NCI-H2196 treated with DMSO at 0.1 percent for 48 hours (cell line): ENCODE measurements around the gene NUP214.
A peak's percentile ranks its signal among the peaks of the same experiment; 100 is the strongest.
"Not testable (repeated sequence)": the region's sequence is repeated elsewhere in the genome, so short reads cannot be mapped to it uniquely, and the experiment has no call there.

ENCODE experiments used
- DNase-seq: peaks from one replicate; lab custom pipeline; 2025; ENCODE audit not compliant: unreplicated experiment; lab: John Stamatoyannopoulos, UW

NUP214 gene

DNA sequence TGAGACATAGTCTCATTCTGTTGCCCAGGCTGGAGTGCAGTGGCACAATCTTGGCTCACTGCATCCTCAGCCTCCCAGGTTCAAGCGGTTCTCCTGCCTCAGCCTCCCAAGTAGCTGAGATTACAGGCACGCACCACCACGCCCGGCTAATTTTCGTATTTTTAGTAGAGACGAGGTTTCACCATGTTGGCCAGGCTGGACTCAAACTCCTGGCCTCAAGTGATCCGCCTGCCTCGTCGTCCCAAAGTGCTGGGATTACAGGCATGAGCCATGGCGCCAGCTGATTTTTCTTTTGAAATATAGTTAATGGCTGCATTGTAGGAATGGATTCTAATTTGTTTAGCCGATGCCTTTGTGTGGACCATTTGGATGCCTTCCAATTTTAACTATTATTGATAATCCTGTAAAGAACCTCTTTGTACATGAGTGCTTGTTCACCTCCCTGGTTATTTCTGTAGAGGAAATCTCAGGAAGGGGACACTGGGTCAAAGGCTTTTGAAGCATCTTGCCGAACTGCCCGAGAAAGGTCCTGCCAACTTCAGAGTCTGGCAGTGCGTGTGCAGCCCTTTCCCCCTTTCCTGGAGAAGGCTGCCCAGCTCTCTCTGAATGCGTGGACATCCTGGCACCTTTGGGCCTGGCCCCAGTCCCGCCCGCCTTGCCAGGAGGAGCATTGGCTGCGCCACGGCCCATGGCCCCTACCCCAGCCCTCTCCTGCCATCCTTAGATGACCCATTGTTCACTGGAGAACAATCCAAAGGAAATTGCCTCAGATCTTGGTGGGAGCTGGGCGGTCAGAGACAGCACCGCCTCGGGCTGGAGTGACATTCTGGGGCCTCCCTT lies 8.9 kb upstream of the NUP214 start:
- no peak for DNase-seq

DNA sequence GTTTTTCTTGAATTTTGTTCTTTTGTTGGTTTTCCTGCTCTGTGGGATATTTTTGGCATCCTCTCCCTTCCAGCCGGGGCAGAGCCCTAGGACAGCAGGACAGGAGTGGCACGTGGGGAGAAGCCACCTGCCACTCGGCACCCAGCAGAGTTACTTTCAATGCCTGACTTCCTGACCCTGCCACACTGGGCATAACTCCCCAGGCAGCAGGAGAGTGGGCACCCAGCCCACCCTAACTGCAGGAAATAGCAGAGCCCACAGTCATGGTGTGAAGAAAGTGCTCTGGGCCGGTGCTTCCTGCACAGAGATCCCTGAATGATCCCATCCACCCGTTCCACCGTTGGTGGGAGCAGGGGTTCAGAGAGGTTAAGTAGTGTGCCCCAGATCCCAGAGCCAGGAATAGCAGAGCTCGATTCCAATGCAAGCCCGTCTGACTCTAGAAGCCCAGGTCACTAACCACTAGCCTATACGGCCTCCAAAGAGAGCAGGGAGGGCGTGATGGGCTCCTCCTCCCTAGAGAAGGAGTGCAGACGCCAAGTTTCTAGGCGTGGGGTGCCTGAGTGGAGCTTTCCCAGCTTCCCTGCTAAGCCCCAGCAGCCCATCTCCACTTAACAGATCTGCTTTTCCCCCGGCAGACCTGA lies 8.1 kb upstream of the NUP214 start:
- DNase-seq, result no peak

DNA sequence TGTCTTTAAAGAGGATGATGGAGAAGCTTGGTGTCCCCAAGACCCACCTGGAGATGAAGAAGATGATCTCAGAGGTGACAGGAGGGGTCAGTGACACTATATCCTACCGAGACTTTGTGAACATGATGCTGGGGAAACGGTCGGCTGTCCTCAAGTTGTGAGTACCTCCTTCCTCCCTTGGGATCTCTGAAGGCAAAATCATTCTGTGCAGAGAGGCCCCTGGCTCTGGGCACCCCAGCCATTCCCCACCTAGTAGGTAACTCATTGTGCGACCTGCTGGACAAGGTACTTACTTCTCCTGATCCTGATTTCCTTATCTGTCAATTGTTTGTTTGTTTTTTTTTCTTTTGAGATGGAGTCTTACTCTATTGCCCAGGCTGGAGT lies 7.6 kb upstream of the NUP214 start:
- no peak for DNase-seq

DNA sequence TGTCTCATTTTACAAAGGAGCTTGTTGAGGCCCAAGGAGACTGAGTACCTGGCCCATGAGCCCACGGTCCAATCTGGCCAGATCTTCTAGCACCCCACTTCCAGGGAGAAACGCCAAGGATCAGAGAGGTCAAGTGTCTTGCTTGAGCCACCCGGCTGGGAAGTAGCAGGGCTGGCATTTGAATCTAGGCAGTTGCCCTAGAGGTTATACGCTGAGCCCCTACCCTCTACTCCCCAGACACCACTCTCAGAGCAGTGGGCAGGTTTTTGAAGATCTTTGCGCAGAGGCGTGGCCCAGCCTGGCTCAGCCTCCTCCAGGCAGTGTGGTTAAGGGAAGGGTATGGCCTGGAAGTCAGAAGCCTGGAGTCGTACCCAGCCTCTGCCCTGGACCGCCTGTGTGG lies 5.8 kb upstream of the NUP214 start:
- no peak for DNase-seq

DNA sequence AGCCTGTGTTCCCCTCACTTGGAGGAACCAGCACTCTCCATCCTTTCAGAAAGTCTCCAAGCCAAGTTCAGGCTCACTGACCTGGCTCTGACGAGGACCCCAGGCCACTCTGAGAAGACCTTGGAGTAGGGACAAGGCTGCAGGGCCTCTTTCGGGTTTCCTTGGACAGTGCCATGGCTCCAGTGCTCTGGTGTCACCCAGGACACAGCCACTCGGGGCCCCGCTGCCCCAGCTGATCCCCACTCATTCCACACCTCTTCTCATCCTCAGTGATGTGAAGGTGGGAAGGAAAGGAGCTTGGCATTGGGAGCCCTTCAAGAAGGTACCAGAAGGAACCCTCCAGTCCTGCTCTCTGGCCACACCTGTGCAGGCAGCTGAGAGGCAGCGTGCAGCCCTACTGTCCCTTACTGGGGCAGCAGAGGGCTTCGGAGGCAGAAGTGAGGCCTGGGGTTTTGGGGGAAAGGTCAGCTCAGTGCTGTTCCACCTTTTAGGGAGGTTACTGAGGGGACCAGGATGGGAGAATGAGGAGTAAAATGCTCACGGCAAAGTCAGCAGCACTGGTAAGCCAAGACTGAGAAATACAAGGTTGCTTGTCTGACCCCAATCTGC lies 4.7 kb upstream of the NUP214 start:
- DNase-seq, result no peak

DNA sequence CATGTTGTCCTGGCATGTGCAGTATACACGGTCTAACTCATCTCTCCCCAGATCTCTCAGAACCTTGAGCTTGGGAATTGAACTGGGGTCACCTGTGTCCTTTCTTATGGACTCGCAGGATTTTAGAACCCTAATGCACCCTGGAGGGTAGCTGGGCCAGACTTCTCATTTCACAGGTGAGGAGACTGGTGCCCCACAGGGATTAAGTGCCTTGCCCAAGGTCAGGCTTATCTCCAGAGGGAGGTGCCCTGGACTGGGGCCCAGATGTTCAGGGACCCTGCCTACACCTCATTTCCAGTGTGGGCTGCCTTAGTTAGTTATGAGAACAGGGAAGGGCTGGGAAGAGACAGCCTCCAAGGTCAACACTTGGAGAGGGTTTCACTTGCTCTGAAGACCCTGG lies 4.0 kb upstream of the NUP214 start:
- no peak for DNase-seq

DNA sequence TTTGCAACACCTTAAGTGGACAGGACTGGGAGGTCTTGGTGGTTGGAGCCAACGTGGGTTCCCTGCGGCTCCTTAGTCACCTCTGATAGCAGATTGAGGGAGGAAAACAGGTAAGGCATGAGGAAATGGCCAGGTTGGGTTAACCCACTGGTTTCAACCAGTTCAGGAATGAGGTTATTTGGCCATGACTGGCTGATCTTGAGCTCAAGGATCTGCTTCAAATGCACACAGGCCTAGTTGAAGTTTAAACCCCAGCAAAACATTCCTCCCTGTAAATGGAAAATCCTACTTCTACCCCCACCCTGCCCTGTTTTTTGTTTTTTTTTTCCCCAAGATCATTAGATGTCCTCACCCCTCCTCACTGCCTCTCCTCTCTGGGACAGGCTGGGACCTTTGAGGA lies 3.2 kb upstream of the NUP214 start:
- no peak for DNase-seq

DNA sequence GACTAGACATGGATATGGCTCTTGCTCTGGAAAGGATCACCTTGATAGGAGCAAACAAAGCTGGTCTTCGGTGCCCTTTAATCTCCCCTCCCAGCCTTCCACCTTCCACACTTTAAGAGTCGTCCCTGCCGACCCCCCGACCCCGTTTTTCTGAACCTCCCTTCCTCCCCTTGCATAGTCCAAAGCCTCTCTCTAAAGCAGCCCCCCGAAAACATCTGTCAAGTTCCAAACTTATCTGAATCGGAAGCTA lies 423 bp upstream of the NUP214 start:
- no peak for DNase-seq

DNA sequence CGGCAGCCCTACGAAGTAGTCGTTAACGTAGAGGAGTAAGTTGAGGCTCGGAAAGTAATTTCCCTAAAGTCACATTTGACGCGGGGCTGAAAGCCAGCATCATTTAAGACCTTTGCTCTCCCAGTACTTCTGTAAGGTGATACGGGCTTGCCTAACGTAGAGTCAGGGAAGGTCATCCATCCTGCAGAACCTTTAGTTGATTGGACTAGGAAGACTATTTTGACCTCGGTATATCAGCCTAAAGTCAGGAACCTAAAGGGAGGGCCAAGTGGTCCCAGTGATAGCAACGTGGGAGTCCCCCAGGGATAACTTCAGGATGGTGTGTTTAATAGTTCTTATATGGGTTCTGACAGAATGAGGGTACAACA lies 657 bp downstream of the NUP214 start:
- DNase-seq, result peak; percentile 3

DNA sequence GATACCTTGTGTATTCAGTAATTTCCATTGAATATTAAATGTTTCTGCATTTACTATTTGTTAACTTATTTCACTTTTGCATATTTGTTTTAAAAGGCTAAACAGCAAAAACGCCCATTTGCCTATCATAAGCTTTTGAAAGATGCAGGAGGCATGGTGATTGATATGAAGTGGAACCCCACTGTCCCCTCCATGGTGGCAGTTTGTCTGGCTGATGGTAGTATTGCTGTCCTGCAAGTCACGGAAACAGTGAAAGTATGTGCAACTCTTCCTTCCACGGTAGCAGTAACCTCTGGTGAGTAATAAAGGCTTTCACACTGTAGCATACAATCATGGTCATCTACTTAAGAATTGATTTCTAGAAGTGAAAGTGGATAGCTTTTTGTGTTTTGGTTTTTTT lies 3.8 kb downstream of the NUP214 start:
- DNase-seq, result no peak

DNA sequence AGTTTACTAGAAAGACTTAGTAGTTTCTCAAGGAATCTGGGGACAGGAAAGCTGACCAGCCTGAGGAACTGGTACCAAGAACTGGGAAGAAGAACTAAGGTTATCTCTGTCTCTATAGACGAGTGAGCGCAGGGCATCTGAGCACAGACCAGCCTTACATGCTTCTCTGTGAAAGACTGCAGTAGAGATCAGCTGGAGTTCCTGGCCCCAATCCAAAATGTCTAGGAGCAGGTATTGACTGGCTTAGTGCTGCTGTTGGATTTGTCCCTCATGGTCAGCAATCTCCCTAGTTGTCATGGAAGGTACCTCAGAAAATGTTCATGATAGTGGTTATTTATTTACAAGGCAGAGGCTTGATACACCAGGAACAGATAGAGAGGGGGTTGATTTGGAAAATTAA lies 13.3 kb downstream of the NUP214 start:
- peak; percentile 37 for DNase-seq

DNA sequence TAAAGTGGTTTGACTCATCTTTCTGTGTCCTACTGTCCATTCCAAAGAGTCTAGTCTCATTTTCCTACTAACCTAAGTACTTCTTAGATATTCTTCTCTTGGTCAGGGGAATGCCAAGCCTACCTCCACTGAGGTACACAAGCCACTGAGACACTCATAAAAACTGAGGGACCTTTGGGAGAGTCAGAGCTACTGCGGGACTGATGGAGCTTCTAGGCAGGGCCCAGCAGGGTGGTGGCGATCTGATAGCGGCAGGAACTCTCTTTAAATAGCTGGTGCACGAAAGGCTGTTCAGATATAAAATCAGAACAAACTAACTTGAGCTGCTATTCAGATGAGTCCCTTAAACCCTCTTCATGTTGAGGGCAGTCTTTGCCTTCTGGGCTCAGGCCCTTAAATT lies 14.7 kb downstream of the NUP214 start:
- DNase-seq, result no peak

DNA sequence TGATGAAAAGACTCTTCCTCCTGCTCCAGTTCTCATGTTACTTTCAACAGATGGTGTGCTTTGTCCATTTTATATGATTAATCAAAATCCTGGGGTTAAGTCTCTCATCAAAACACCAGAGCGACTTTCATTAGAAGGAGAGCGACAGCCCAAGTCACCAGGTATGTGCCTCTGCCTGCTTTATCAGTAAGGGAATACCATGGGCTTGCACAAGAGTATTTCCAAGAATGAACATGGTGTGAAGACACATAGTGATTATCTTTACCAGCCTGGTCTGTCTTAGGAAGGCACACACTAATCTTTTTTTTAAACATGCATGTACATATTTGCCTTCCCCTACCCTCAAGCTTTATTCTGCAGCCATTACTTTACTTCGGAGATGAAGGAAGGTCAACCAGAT lies 15.2 kb downstream of the NUP214 start:
- DNase-seq, result no peak

DNA sequence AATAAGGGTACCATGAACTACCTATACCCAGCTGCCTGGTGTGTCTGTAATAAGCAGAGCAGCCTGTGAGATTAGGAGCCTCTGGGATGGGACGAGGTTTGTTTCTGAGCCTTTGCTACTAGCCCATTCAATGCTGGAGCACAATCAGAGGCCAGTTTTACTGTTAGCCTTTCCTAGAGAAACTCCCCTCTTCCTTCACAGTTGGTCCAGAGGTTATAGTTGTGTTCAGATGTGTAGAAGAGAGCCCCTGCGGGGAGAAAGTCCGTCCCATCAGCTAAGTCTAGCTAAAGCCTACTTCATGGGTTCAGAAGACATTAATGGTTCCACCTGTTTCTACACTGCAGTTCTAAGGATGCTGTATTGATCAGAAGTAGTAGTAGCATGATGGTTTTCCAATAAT lies 16.8 kb downstream of the NUP214 start:
- no peak for DNase-seq

DNA sequence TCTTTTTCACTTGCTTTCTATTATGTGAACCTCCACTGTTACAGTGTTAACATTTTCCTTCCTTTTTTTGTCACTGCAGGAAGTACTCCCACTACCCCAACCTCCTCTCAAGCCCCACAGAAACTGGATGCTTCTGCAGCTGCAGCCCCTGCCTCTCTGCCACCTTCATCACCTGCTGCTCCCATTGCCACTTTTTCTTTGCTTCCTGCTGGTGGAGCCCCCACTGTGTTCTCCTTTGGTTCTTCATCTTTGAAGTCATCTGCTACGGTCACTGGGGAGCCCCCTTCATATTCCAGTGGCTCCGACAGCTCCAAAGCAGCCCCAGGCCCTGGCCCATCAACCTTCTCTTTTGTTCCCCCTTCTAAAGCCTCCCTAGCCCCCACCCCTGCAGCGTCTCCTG lies 18.8 kb downstream of the NUP214 start:
- DNase-seq, result no peak

DNA sequence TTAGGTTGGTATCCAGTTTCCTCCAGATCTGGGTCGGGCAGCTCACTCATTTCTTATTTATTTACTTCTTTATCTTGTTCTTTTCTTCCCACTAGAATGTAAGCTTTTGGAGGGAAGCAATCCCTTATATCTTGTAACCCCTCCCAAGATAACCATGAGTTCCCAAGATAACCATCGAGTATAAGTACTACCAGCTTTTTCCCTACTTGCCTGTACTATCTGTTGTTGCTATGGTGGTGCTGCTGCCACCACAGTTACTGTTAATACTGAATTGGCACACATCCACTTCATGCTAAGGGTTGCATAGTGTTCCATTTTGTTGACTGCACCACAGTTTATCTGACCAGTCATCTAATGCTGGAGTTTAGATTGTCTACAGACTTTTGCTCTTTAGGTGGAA lies 19.9 kb downstream of the NUP214 start:
- no peak for DNase-seq

DNA sequence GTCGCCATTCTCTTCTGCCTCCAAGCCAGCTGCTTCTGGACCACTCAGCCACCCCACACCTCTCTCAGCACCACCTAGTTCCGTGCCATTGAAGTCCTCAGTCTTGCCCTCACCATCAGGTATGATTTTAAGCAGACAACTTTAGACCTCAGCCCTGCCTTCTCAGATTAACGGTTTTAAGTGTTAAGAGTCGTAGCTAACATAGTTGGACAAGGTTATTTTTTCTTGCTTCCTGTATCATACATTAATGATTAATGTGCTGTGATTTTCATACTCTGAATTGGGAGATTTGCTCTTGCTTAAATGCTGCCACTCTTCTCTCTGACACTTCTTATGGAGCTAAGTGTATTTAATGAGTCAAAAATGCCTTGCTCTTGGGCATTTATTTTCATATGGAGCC lies 20.8 kb downstream of the NUP214 start:
- DNase-seq, result no peak

DNA sequence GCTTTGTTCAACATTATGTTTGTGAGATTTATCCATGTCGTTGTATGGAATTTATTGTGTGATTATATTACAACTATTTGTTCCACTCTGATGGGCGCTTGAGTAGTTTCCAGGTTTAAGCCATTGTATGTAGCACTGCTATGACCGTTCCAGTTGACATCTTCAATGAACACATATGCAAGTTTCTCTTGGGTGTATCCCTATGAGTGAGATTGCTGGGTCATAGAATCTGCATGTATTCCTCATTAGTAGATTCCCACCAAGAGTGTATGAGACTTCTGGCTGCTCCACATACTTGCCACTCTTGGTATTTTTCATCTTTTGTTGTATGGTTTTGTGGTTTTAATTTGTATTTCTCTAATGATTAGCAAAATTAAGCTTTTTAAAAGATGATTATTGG lies 22.9 kb downstream of the NUP214 start:
- no peak for DNase-seq

DNA sequence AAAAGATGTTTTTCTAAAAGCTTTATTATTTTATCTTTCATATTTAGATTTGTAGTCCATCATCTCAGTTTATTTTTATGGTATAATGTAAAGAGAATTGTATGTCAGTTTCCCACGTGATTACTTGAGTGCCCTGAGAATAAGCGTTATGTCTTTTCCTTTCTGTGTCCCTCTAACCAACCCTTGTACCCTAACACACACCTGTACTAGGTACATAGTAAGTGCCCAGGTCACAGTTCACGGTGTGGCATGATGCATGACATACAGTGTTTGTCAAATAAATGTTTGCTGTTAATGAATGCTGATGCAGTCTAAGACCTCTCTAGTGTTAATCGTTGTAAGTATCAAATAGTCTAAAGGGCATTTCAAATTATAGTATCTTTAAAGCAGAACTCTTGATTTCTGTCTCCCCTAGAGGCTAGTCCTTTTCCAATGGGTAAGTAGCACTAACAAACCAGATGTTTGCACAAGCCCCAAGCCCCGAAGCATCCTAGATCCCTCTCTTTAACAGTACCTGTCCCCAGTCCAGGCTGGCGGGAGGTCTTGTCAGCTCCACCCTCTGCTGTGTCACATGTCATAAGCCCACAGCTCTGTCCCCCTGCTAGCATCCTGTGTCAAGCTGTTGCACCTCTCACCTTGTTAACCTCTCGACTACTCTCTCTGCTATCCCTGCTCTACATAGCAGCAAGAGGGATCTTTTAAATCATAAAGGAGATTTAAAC lies 23.7 kb downstream of the NUP214 start:
- DNase-seq, result no peak

DNA sequence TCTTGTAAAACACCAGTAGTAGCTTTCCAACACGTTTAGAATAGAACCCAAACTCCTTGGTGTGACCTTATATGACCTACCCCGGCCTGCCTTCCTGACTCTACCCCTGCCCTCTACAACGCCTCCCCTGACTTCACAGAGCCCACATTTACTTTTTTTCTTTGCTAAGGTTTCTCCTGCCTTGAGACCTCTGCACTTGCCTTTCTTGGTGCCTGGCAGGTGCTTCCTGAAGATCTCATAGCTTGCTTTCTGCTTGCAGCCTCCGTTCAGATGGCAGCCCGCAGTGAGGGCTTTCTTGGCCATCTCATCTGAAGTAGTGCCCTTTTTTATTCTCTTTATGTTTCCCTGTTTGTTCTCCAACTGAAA lies 24.3 kb downstream of the NUP214 start:
- no peak for DNase-seq

DNA sequence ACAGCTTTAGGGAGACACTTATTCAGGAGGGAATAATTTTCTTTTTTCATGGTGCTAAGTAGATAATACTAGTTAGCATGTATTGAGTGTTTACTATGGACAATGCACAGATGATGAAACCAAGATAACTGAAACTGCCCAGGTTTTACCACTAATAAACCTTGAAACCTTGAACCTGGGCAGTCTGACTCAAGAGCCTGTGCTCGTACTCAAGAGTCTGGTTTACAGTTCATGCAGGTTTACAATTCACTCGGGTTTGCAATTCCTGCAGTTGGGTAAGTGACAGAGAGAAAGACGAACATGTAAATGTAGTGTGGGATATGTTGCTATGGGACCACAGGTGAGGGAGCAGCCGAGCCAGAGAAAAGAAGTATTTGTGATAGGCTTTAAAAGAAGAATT lies 28.2 kb downstream of the NUP214 start:
- DNase-seq, result no peak

DNA sequence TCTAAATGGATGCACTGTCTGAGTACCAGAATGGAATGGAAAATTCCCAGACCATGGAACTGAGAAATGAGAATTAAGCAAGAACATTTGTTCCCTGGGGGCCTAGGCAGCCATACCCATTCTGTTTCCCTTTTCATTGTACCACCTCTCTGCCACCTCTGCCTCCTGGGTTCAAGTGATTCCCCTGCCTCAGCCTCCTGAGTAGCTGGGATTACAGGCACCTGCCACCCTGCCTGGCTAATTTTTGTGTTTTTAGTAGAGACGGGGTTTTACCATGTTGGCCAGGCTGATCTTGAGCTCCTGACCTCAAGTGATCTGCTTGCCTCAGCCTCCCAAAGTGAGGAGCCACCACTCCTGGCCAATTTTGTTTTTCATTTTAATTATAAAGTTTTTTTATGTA lies 33.3 kb downstream of the NUP214 start:
- DNase-seq, result not testable (repeated sequence)
